Stimulated activated CD4-positive, alpha-beta T cell treated with anti-CD3 and anti-CD28 coated beads, Interleukin-2, amount 100 ng/mL, for 24 hours (primary cell): ENCODE measurements around the gene DRAM2.
"Not testable (repeated sequence)": the region's sequence is repeated elsewhere in the genome, so short reads cannot be mapped to it uniquely, and the experiment has no call there.

Experiments
- DNase-seq, 2 donors: peaks; one replicate each; pipeline ENCODE4 v3.0.0-alpha.2; 2020

The DRAM2 gene

GRCh38 chr1:111141245-111142220 lies 1.6 kb upstream of the DRAM2 start:
- no peak for DNase-seq

DNA sequence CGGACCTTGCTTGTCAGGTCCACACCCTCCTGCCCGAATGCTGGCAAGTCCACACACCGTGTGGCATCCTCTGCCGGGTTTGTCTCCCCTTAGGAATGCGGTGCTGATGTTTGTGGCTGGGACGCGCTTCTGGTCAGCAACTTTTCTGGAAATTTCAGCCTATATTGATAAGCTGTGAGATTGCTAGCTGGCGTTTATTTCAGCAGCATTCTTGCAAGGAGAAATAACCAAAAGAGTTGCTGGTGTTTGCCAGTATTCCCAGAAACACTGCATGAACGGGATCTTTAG lies 731 bp upstream of the DRAM2 start:
- DNase-seq, result no peak

DNA sequence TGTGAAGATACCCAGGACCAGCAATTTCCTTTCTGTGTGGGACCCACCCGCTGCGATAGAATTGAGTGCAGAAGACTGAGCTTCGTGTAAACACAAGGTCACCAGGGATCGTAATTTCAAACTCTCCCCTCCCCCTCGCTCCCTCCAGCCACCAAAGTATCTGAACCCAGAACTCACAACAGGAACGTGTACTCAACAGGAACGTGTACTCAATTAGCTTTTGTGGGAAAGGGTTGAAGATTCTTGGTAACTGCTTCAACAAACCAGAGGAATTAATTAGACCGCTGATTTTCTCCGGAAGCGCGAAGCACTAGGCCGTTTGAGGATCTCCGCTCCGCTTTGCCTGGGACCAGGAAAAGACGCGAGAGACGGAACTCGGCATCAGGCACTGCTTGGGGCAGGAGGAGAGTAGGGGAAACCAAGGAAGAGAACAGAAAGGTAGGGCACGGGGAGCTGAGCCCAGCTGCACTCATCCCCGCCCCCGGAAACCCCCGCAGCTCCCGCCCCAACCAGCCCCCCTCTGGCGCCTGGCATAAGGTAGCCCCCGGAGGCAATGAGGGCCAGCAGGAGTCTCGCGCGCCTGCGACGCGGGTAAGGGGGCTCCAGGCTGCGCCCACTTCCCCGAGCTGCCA lies 453 bp downstream of the DRAM2 start:
- DNase-seq, result peak; percentile 43 to 50

DNA sequence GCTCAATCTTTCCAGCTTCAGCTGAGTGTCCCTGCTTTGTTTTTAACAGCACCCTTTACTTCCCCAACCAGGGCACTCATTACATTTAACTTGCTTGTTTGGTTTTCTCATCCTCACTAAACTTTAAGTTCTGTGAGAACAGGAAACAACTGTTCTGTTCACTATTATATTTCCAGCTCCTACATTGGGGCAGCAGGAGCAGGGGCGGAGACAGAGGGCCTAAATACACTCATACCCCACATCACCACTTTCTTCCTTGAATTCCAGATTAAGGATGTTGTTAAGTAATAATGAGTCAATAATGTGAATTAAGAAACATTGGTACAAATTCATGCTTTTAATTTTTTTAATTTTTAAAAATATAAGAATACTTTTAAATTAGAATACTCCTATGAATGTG lies 6.0 kb downstream of the DRAM2 start:
- DNase-seq, result no peak

GRCh38 chr1:111131693-111132092 lies 8.2 kb downstream of the DRAM2 start:
- no peak for DNase-seq

DNA sequence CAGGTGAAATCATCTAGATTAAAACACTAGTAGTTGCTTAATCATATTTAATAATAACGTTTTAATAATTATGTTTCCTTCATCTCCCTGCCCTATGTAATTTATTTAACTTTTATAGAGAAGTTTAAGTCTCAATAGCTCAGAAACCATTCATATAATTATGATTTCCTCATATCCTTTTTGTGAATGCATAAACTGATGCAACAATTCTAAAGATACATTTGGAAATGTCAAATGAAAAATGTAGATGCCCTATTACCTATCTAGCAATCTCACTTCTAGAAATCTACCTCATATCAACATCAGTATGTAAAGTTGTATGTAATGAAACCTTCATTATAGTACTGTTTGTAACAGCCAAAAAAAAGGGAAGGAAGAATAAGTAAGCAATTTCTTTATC lies 10.5 kb downstream of the DRAM2 start:
- no peak for DNase-seq

GRCh38 chr1:111127923-111128643 lies 11.8 kb downstream of the DRAM2 start:
- DNase-seq, result no peak

DNA sequence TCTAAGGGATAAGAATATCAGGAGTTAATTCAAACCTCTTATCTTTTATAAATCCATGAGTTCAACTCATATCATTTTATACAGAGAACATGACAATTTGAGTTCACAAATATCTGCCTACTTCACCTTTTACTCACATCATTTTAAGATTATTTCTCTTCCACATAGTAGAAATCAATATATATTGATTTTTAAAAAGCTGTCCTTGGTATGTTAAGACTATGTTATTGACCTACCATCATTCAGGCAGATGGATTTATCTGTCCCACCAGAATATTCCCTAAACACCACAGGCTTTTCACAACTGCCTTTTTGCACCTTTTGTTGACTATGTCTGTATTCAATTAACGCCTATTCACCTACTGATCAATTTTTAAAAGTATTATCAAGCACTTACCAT lies 13.5 kb downstream of the DRAM2 start:
- DNase-seq, result no peak

DNA sequence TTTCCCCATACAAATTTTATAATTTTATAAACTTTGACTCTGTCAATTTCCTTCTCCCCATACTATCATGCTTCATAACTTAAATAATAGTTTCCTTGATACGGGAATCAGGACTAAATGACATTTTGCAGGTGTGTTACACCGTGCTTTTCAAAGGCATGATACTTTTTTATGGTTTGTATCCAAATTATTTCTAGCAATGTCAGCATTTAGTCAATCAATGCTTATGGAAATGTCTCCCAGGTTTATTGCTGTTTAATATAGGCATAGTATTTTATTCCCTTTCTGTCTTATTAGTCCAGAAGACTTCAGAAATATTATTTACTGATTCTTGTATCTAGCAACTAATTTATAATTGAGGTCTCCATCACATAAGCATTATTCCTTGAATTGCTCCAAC lies 23.4 kb downstream of the DRAM2 start:
- DNase-seq, result no peak

DNA sequence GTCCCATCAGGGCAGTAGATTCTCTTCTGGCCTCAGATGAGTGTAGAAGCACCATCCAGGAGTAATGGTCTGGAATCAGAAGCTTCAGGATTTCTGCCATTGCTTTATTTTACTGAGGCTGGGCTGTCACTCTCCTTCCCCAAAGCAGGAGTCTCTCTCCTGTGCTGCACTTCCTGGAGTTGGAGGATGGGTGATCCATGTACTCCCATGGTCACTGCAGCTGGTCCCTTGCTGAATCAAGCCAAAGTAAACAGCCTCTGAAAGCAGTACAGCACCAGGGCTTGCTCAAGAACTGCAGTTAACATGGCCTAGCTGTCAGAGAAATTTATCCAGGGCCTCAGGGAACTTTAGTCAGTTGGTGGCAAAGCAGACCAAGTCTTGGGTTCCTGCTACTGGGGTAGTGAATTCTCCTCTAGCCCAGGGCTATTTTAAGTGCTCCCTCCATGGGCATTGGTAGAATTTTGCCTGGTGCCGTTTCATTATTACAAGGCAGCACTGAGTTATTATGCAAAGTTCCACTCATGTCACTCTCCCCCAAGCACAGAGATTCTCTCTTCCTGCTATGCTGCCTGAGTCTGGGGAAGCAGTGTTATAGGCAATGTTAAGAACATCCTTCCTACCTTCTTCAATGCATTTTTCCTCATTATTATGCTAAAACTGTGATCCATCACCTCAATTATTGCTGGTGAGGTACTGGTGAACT lies 29.5 kb downstream of the DRAM2 start:
- DNase-seq, result no peak

DNA sequence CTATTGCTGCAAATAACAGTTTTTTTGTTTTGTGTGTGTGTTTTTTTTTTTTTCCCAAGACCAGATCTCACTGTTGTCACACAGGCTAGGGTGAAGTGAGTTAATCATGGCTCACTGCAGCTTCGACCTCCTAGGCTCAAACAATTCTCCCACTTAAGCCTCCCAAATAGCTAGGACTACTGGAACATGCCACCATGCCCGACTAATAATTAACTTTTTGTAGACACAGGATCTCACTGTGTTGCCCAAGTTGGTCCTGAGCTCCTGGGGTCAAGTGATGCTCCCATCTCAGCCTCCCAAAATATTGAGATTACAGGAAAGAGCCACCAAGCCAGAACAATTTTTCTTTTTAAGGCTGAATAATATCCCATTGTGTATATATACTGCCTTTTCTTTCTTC lies 34.9 kb downstream of the DRAM2 start:
- no peak for DNase-seq

GRCh38 chr1:111101854-111102642 lies 37.8 kb downstream of the DRAM2 start:
- no peak for DNase-seq

GRCh38 chr1:111099289-111099688 lies 40.6 kb downstream of the DRAM2 start:
- DNase-seq, result no peak

DNA sequence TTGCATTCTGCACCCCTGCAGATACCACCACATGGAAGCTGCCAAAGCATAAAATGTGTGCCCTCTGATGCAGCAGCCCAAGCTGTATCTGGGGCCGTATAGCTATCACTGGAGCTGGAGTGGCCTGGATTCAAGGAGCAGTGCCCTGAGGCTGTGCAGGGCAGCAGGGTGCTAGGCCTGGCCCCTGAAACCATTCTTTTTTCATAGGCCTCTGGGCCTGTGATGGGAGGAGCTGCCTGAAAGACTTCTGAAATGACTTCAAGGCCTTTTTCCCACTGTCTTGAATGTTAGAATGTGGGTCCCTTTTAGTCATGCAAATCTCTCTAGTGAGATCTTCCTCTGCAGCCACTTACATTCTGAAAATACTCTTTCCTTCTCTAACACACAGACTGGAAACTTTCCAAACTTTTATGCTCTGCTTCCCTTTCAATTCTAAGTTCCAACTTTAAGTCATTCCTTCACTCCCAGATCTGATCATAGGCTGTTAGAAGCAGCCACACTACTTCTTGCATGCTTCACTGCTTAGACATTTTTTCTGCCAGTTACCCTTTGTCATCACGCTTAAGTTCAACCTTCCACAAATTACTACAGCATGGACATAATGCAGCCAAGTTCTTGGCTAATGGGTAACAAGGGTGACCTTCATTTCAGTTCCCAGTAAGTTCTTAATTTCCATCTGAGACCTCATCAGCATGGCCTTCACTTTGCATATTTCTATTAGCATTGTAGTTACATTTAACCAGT lies 42.4 kb downstream of the DRAM2 start:
- DNase-seq, result no peak

GRCh38 chr1:111095421-111095820 lies 44.5 kb downstream of the DRAM2 start:
- not testable (repeated sequence) for DNase-seq

DNA sequence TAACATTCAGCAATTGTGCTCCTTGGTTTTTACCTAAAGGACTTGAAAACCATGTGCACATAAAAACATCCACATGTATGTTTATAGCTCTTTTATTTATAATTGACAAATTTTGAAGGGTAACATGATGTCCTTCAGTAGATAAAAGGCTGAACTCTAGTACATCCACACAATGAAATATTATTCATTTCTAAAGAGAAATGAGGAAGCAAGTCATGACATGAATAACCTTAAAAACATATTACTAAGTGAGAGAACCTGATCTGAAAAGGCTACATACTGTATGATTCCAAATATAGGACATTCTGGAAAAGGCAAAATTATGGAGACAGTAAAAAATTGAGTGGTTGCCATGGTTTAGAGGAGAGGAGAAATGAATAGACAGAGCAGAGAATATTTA lies 50.3 kb downstream of the DRAM2 start:
- DNase-seq, result no peak

DNA sequence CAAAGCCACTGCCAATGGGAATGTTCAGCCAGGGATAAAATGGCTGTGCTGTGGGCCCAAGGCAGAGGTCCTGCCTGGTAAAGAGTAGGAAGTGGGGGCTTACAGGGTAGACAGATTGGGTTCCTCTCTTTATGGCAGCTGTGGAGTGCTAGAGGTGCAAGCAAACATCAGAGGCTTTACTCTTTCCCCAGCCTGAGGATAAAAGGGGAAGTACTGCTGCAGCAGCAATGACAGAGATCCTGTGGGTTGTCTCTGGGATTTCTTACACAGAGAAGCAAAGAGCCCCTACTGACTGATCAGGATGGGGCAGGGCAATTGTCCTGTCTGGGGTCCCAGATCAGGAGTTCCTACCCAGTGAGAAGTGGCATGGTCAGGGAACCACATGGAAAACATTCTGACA lies 54.2 kb downstream of the DRAM2 start:
- no peak for DNase-seq

- DNase-seq, result no peak
Observed at GRCh38 chr1:111084999-111085398, 54.9 kb downstream of the DRAM2 start.

DNA sequence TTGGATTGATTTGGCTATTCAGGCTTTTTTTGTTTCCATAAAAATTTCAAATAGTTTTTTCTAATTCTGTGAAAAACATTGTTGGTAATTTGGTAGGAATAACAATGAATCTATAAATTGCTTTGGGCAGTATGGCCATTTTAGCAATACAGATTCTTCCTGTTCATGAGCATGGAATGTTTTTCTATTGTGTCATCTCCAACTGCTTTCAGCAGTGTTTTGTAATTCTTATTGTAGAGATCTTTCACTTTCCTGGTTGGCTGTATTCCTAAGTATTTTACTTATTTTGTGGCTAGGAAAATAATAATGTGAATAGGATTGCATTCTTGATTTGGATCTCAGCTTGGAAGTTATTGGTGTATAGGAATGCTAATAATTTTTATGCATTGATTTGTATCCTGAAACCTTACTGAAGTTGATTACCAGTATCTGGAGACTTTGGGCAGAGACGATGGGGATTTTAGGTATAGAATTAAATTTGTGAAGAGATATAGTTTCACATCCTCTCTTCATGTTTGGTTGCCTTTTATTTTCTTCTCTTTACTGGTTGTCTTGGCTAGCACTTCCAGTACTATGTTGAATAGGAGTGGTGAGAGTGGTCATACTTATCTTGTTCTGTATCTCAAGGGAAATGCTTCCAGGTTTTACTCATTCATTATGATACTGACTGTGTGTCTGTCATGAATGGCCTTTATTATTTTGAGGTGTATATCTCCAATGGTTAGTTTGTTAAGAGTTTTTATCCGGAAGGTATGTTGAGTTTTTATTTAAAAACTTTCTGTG lies 57.3 kb downstream of the DRAM2 start:
- no peak for DNase-seq

- not testable (repeated sequence) for DNase-seq
Observed at GRCh38 chr1:111079329-111079728, 60.6 kb downstream of the DRAM2 start.

GRCh38 chr1:111077312-111077711 lies 62.6 kb downstream of the DRAM2 start:
- DNase-seq, result not testable (repeated sequence)
